ENCODE measurements around the gene NOX1. TPM values are rescaled to one million over a fixed set of nuclear protein-coding genes. Genes with fewer than 3 reads are reported as not detected.
"Not testable (repeated sequence)": the region's sequence is repeated elsewhere in the genome, so short reads cannot be mapped to it uniquely, and the experiment has no call there.

NOX1 gene
- total and polyA plus RNA-seq, 2 donors (not counting 1 experiment from before 2014, with no cell fraction given): not detected

DNA sequence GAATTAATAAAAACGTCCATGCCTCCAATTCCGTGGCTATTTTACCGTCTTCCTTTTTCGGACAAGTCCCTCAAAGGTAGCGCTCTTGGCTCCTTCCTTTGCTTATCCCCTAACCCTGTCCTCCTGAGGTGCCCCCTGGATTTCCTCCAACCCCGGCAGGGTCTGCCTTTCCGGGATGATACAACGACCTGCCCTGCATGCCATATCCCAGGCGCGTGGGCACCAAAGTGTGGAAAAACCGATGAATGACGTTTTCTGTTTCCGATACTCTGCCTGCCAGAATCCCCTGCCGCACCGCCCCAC, 54.7 kb downstream of the NOX1 start:
- DNase-seq (ENCODE audit: low read depth in 2 of 2): no peak
- Histone ChIP-seq H3K27me3 (ENCODE audit: control insufficient read depth, insufficient read depth, low read length) (no peaks in the 10 kb centered on the region), H3K4me1 (ENCODE audit: control insufficient read depth, extremely low read depth, insufficient read depth, low read length) (no peaks in the 10 kb centered on the region), H3K4me3 (replicated peaks in 1 of 4; ENCODE audit: control extremely low read depth in 1 of 4, insufficient read depth in 1 of 4, low read depth in 3 of 4, low read length in 4 of 4) (peak overlapping the region; percentile 71 to 95 (median 79)), H3K9ac (ENCODE audit: insufficient read depth, low read length) (peak overlapping the region; percentile 8), H2AFZ (ENCODE audit: low read length) (peak overlapping the region; percentile 90), H4K20me1 (ENCODE audit: control insufficient read depth, extremely low read depth, insufficient read depth, low read length) (no peaks in the 10 kb centered on the region), H3K79me2 (ENCODE audit: control insufficient read depth, insufficient read depth, low read length) (no peaks in the 10 kb centered on the region), H3K9me3 (ENCODE audit: control insufficient read depth, insufficient read depth, low read depth, low read length) (no peaks in the 10 kb centered on the region), H3K27ac (ENCODE audit: insufficient read depth, low read length) (peak overlapping the region; percentile 67), H3K36me3 (ENCODE audit: control insufficient read depth, insufficient read depth, low read length) (peaks cover 1% of the 10 kb centered on the region), H3K4me2 (ENCODE audit: extremely low read depth, insufficient read depth, low read length) (peak overlapping the region; percentile 69)
- no peak for TF ChIP-seq CTCF (conservative IDR thresholded peaks at IDR 0.05 in 1 of 2, IDR thresholded peaks at IDR 0.05 in 1 of 2; ENCODE audit: low read depth in 1 of 2, low read length in 2 of 2)
- no peak for TF ChIP-seq EZH2 (IDR thresholded peaks at IDR 0.05; ENCODE audit: low read length, missing control alignments)

GRCh38 chrX:100817340-100817739, 56.8 kb downstream of the NOX1 start:
- H3K27ac ChIP-seq (ENCODE audit: insufficient read depth, low read length): no peak overlapping the region
- TF ChIP-seq CTCF (conservative IDR thresholded peaks at IDR 0.05 in 1 of 2, IDR thresholded peaks at IDR 0.05 in 1 of 2; ENCODE audit: low read depth in 1 of 2, low read length in 2 of 2): no peak
- TF ChIP-seq EZH2 (IDR thresholded peaks at IDR 0.05; ENCODE audit: low read length, missing control alignments): no peak
- no peak for DNase-seq (ENCODE audit: low read depth in 2 of 2)
- no peak overlapping the region for H2AFZ ChIP-seq (ENCODE audit: low read length)
- no peaks in the 10 kb centered on the region for H3K79me2 ChIP-seq (ENCODE audit: control insufficient read depth, insufficient read depth, low read length)
- no peaks in the 10 kb centered on the region for H3K4me1 ChIP-seq (ENCODE audit: control insufficient read depth, extremely low read depth, insufficient read depth, low read length)
- H3K4me2 ChIP-seq (ENCODE audit: extremely low read depth, insufficient read depth, low read length): no peak overlapping the region
- H3K9me3 ChIP-seq (ENCODE audit: control insufficient read depth, insufficient read depth, low read depth, low read length): no peaks in the 10 kb centered on the region
- no peaks in the 10 kb centered on the region for H4K20me1 ChIP-seq (ENCODE audit: control insufficient read depth, extremely low read depth, insufficient read depth, low read length)
- H3K4me3 ChIP-seq (replicated peaks in 1 of 4; ENCODE audit: control extremely low read depth in 1 of 4, insufficient read depth in 1 of 4, low read depth in 3 of 4, low read length in 4 of 4): no peak overlapping the region
- no peaks in the 10 kb centered on the region for H3K27me3 ChIP-seq (ENCODE audit: control insufficient read depth, insufficient read depth, low read length)
- peaks cover 1% of the 10 kb centered on the region for H3K36me3 ChIP-seq (ENCODE audit: control insufficient read depth, insufficient read depth, low read length)
- H3K9ac ChIP-seq (ENCODE audit: insufficient read depth, low read length): no peak overlapping the region

DNA sequence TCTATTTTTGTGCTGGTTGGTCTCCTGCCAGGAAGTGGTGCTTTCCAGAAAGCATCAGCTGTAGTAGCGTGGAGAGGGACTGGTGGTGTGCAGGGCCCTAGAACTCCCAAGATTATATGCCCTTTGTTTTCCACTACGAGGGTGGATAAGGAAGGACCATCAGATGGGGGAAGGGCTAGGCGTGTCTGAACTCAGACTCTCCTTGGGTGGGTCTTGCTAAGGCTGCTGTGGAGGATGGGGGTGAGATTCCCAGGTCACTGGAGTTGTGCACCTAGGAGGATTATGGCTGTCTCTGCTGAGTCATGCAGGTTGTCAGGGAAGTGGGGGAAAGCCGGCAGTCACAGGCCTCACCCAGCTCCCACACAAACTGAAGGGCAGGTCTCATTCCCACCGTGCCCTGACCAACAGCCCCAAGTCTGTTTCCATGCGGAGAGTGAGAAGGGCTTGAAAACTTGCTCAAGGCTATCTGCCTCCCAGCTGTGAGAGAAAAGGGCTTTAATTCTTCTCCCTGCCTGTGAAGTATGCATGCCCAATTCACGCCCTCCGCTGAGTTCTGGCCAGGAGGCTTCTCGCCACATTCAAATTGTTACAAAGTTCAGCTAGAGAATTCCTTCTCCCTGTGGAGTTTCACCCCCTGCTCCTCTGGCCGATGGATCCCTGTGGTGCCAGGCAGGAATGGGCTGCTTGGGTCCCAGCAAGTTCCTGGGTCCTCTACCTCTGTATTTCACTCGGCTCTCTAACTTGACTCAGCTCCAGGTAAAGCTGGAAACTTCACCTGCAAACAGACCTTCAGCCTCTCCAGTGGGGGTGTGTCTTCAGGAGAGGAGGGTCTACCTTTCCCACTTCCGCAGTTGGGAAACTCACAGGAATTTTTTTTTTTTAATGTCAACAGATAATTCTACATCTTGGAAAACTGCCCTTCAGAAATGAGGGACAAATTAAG, 61.7 kb downstream of the NOX1 start:
- no peak for DNase-seq (ENCODE audit: low read depth in 2 of 2)
- Histone ChIP-seq H3K9ac (ENCODE audit: insufficient read depth, low read length) (no peak overlapping the region), H3K27ac (ENCODE audit: insufficient read depth, low read length) (no peak overlapping the region), H3K79me2 (ENCODE audit: control insufficient read depth, insufficient read depth, low read length) (no peaks in the 10 kb centered on the region), H2AFZ (ENCODE audit: low read length) (no peak overlapping the region), H4K20me1 (ENCODE audit: control insufficient read depth, extremely low read depth, insufficient read depth, low read length) (no peaks in the 10 kb centered on the region), H3K9me3 (ENCODE audit: control insufficient read depth, insufficient read depth, low read depth, low read length) (no peaks in the 10 kb centered on the region), H3K4me3 (replicated peaks in 1 of 4; ENCODE audit: control extremely low read depth in 1 of 4, insufficient read depth in 1 of 4, low read depth in 3 of 4, low read length in 4 of 4) (no peak overlapping the region), H3K4me2 (ENCODE audit: extremely low read depth, insufficient read depth, low read length) (no peak overlapping the region), H3K27me3 (ENCODE audit: control insufficient read depth, insufficient read depth, low read length) (no peaks in the 10 kb centered on the region), H3K4me1 (ENCODE audit: control insufficient read depth, extremely low read depth, insufficient read depth, low read length) (no peaks in the 10 kb centered on the region), H3K36me3 (ENCODE audit: control insufficient read depth, insufficient read depth, low read length) (no peaks in the 10 kb centered on the region)
- no peak for TF ChIP-seq EZH2 (IDR thresholded peaks at IDR 0.05; ENCODE audit: low read length, missing control alignments)
- TF ChIP-seq CTCF (conservative IDR thresholded peaks at IDR 0.05 in 1 of 2, IDR thresholded peaks at IDR 0.05 in 1 of 2; ENCODE audit: low read depth in 1 of 2, low read length in 2 of 2): no peak

DNA sequence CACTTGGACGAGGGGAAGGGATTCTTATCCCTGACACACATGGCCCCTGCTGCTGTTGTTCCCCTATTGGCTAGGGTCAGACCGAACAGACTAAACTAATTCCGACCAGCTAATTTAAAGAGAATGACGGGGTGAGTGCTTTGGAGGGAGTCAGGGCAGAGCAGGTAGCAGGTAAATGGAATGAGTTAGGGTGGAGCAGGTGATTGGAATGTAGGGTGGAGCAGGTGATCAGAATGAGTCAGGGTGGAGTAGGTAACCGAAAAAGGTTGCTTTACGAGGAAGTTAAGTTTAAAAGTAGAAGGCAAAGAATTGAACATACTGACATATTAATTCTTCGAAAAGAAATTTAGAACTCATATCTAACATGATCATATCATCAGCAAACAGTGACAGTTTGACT, 65.9 kb downstream of the NOX1 start:
- not testable (repeated sequence) for H3K4me1 ChIP-seq (ENCODE audit: control insufficient read depth, extremely low read depth, insufficient read depth, low read length); H3K4me2 ChIP-seq (ENCODE audit: extremely low read depth, insufficient read depth, low read length); H3K4me3 ChIP-seq (replicated peaks in 1 of 4; ENCODE audit: control extremely low read depth in 1 of 4, insufficient read depth in 1 of 4, low read depth in 3 of 4, low read length in 4 of 4); H3K79me2 ChIP-seq (ENCODE audit: control insufficient read depth, insufficient read depth, low read length); H2AFZ ChIP-seq (ENCODE audit: low read length); H3K27ac ChIP-seq (ENCODE audit: insufficient read depth, low read length); H3K27me3 ChIP-seq (ENCODE audit: control insufficient read depth, insufficient read depth, low read length); DNase-seq (ENCODE audit: low read depth in 2 of 2); H3K9me3 ChIP-seq (ENCODE audit: control insufficient read depth, insufficient read depth, low read depth, low read length); H4K20me1 ChIP-seq (ENCODE audit: control insufficient read depth, extremely low read depth, insufficient read depth, low read length); H3K9ac ChIP-seq (ENCODE audit: insufficient read depth, low read length); H3K36me3 ChIP-seq (ENCODE audit: control insufficient read depth, insufficient read depth, low read length)

All from fibroblast of lung (primary cell).